Adrenal gland (tissue), 12 donors: Measurements from ENCODE around the gene CDC6. TPM values are rescaled to one million over a fixed set of nuclear protein-coding genes. Genes with fewer than 3 reads are reported as not detected.

ENCODE experiments used
- DNase-seq, 7 donors: peaks; one replicate each; pipeline ENCODE4 v3.0.0-alpha.2; 2019 to 2020
- H3K27ac ChIP-seq, 5 donors: fragments of 200-600 bp; sonication (generic) in 4 of 5; 1 replicate in 3 of 5; 2 replicates in 2 of 5; pipeline versions ENCODE4 v1.5.1 to v1.8.0; 2016 to 2020; ENCODE audit warnings: mild to moderate bottlenecking in 1 of 5
- H3K27me3 ChIP-seq: fragments of 200-600 bp; 2 replicates; pipeline ENCODE4 v1.8.0; 2021
- H3K36me3 ChIP-seq, 2 donors: fragments of 200-600 bp; replicated peaks in 1 of 2; 1 replicate in 1 of 2; 2 replicates in 1 of 2; pipeline versions ENCODE4 v1.5.1 to v1.8.0; 2018 to 2022
- H3K4me1 ChIP-seq, 2 donors: fragments of 200-600 bp; replicated peaks in 1 of 2; 1 replicate in 1 of 2; 2 replicates in 1 of 2; pipeline versions ENCODE4 v1.5.1 to v1.8.0; 2018 to 2021
- H3K4me3 ChIP-seq, 4 donors: fragments of 200-600 bp; sonication (generic) in 3 of 4; one replicate each; pipeline ENCODE4 v1.5.1; 2016 to 2018
- H3K9me3 ChIP-seq, 3 donors: fragments of 200-600 bp; sonication (generic) in 1 of 3; replicated peaks in 1 of 3; 1 replicate in 2 of 3; 2 replicates in 1 of 3; pipeline versions ENCODE4 v1.5.1 to v1.8.0; 2016 to 2021
- POLR2A ChIP-seq, 2 donors: fragments of 450-650 bp; IDR thresholded peaks; one replicate each; pipeline ENCODE4 v1.6.1; 2017; ENCODE audit warnings: antibody characterized with exemption in 2 of 2, mild to moderate bottlenecking in 2 of 2, moderate library complexity in 1 of 2
- WGBS, 4 donors: extraction: QIAGEN DNeasy Blood & Tissue Kit in 2 of 4; methylation state at CpG; one replicate each; pipeline versions ENCODE4 v1.1.5 to v1.1.7; 2013 to 2017; 5-methylcytosine and 5-hydroxymethylcytosine counted together
- intact Hi-C, 2 donors: fragments of 100-400 bp; cut with DNase I; formaldehyde crosslinking; loops; one replicate each; pipeline versions ENCODE4 v1.14.1 to v1.15.0; 2022 to 2023
- polyA plus RNA-seq, 3 donors: library from polyadenylated mRNA; stranded (reverse); fragments of 200-250 nt in 2 of 3; fragments of 350-450 nt in 1 of 3; fragmentation: Illumina TruSeq in 1 of 3; extraction: RNeasy Lipid Tissue Mini Kit (QIAGEN cat#74804) in 1 of 3; gene quantifications; one replicate each; pipeline ENCODE4 v1.2.3, GENCODE V29; 2013 to 2014
- total RNA-seq, 9 donors: library from RNA; depleted of rRNA in 4 of 9; stranded (reverse); fragments of >200 nt in 4 of 9; fragments of 120-200 nt in 1 of 9; fragmentation: NEBNext Ultra II Directional in 1 of 9; extraction: Animal tissue kit (Norgen Biotek cat#: 25700) in 1 of 9; gene quantifications; one replicate each; pipeline versions ENCODE4 v1.1.0 to v1.2.4, GENCODE V29; 2013 to 2023
- TF ChIP-seq, protein P1 (sequence below), 6 experiments: fragments of 450-650 bp in 4 of 6; fragments of 200-600 bp in 2 of 6; sonication (generic) in 1 of 6; IDR thresholded peaks; 1 replicate in 5 of 6; 2 replicates in 1 of 6; pipeline versions ENCODE4 v1.5.1 to v1.8.0; 2016 to 2021; ENCODE audit warnings: antibody characterized with exemption in 6 of 6, mild to moderate bottlenecking in 2 of 6, moderate library complexity in 1 of 6
- donor health status: healthy with polysubstance abuse.
- donor health status: Bipolar disorder and iron deficiency.
- donor health status: DM: yes; HTN: yes; CAD: no.
- donor health status: DM: no; HTN: no; CAD: no.
- donor health status: DM: no; HTN: no; CAD: no.
- donor health status: DM: yes; HTN: yes; CAD: no.

Gene CDC6
- total and polyA plus RNA-seq, 12 donors, result 0.69 to 31.3 (median 2.5) TPM

DNA sequence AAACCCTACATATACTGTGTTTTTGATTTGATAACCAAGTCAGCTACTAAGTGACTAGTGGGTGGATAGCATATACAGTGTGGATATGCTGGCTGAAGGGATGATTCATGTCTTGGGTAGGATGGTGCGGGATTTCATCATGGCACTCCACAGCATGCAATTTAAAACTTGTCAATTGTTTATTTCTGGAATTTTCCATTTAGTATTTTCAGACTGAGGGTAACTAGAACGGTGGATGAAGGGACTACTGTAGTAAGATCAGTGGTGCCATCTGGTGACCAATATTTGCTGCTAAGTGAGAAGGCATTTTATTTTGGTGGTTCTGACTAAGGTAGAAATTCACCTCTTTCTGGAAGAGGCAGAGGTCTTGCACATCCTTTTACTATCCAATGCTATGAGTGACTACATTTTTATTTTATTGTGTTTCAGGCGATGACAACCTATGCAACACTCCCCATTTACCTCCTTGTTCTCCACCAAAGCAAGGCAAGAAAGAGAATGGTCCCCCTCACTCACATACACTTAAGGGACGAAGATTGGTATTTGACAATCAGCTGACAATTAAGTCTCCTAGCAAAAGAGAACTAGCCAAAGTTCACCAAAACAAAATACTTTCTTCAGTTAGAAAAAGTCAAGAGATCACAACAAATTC lies 3.1 kb downstream of the CDC6 start:
- Histone ChIP-seq H3K27ac (peak overlapping the region in 1 of 5 donors; percentile 4), H3K9me3 (no peaks in the 10 kb centered on the region), H3K27me3 (no peaks in the 10 kb centered on the region), H3K4me1 (peaks cover 4 to 6% of the 10 kb centered on the region in 2 donors), H3K36me3 (no peaks in the 10 kb centered on the region), H3K4me3 (no peak overlapping the region)
- TF ChIP-seq POLR2A (IDR thresholded peaks at IDR 0.05), result no peak
- TF ChIP-seq, protein P1, sequence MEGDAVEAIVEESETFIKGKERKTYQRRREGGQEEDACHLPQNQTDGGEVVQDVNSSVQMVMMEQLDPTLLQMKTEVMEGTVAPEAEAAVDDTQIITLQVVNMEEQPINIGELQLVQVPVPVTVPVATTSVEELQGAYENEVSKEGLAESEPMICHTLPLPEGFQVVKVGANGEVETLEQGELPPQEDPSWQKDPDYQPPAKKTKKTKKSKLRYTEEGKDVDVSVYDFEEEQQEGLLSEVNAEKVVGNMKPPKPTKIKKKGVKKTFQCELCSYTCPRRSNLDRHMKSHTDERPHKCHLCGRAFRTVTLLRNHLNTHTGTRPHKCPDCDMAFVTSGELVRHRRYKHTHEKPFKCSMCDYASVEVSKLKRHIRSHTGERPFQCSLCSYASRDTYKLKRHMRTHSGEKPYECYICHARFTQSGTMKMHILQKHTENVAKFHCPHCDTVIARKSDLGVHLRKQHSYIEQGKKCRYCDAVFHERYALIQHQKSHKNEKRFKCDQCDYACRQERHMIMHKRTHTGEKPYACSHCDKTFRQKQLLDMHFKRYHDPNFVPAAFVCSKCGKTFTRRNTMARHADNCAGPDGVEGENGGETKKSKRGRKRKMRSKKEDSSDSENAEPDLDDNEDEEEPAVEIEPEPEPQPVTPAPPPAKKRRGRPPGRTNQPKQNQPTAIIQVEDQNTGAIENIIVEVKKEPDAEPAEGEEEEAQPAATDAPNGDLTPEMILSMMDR (IDR thresholded peaks at IDR 0.05), result peak; percentile 35 to 83 (median 74)
- WGBS, 4 donors, result 44 to 52% (median 49%) methylated on average over 4 of the region's 4 CpGs
- peak; percentile 57 to 87 (median 71) for DNase-seq
- intact Hi-C loops, result loop anchor here in 1 of 2 donors (5.0 kb wide), 1 partner anchor 88 kb away; no protein-coding TSS in a partner anchor

DNA sequence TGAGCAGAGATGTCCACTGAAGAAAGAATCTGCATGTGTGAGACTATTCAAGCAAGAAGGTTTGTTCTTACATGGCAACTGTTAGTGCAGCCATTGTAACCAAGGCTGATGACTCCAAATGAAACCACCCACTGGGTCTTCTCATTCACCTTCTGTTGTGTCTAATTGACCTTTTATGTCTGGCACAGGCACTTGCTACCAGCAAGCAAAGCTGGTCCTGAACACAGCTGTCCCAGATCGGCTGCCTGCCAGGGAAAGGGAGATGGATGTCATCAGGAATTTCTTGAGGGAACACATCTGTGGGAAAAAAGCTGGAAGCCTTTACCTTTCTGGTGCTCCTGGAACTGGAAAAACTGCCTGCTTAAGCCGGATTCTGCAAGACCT lies 3.6 kb downstream of the CDC6 start:
- Histone ChIP-seq H3K36me3 (no peaks in the 10 kb centered on the region), H3K9me3 (no peaks in the 10 kb centered on the region), H3K4me3 (no peak overlapping the region), H3K27ac (no peak overlapping the region), H3K4me1 (peaks cover 4 to 6% of the 10 kb centered on the region in 2 donors), H3K27me3 (no peaks in the 10 kb centered on the region)
- DNase-seq, result no peak
- 68 to 98% (median 86%) methylated on average over 2 of the region's 2 CpGs for WGBS, 4 donors
- no peak for TF ChIP-seq POLR2A (IDR thresholded peaks at IDR 0.05)
- TF ChIP-seq, protein P1 (IDR thresholded peaks at IDR 0.05), result no peak
- intact Hi-C loops, result loop anchor here in 1 of 2 donors (5.0 kb wide), 1 partner anchor 89 kb away; no protein-coding TSS in a partner anchor

DNA sequence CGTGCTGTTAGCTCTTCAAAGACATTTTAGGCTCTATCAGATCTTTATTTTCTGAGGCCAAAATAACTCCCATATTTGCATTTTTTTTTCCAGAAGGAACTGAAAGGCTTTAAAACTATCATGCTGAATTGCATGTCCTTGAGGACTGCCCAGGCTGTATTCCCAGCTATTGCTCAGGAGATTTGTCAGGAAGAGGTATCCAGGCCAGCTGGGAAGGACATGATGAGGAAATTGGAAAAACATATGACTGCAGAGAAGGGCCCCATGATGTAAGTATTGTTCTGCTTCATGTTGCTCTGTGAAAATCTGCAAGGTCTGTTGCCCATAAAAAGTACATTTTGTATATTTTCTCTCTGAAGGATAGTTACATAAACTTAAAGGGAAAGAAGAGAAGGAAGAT lies 5.7 kb downstream of the CDC6 start:
- H3K27me3 ChIP-seq, result no peaks in the 10 kb centered on the region

More for the DNA sequence above, 5.7 kb downstream of the CDC6 start:
- Histone ChIP-seq H3K4me3 (no peak overlapping the region), H3K36me3 (no peaks in the 10 kb centered on the region), H3K4me1 (peaks cover under 1 to 4% of the 10 kb centered on the region in 2 donors), H3K27ac (peak overlapping the region in 4 of 5 donors; percentile 23 to 85 (median 67)), H3K9me3 (no peaks in the 10 kb centered on the region)
- DNase-seq, result peak in 3 of 7 donors; percentile 49 to 65 (median 62)
- no peak for TF ChIP-seq POLR2A (IDR thresholded peaks at IDR 0.05)
- TF ChIP-seq, protein P1 (IDR thresholded peaks at IDR 0.05), result no peak
- intact Hi-C loops, result loop anchor here in 1 of 2 donors (5.0 kb wide), 1 partner anchor 91 kb away; no protein-coding TSS in a partner anchor
- 41 to 55% (median 51%) methylated on average over 1 of the region's 1 CpG for WGBS, 4 donors
